PC-3 (cell line): Measurements from ENCODE around the gene KATNA1. TPM values are rescaled to one million over a fixed set of nuclear protein-coding genes. Genes with fewer than 3 reads are reported as not detected.
"Not testable (repeated sequence)": the region's sequence is repeated elsewhere in the genome, so short reads cannot be mapped to it uniquely, and the experiment has no call there.

Source experiments
- ATAC-seq: fragments of 200-7000 bp; cut with Tn5 transposase; 2 replicates; pipeline ENCODE4 v1.9.1; 2020; ENCODE audit warnings: mild to moderate bottlenecking, moderate library complexity
- BruUV-seq: library from RNA; stranded (reverse); fragments of 400-500 nt; replicated peaks from 2 replicates; lab custom pipeline; 2021; lab: Mats Ljungman, UMichigan
- CTCF ChIA-PET: fragments of 300-600 bp; sonication (Branson Sonifier 250); formaldehyde crosslinking; loops from one replicate; lab custom pipeline; 2022; ENCODE audit warnings: antibody characterized with exemption; lab: Charles Lee
- POLR2A ChIA-PET: fragments of 300-600 bp; sonication (Branson Sonifier 250); formaldehyde crosslinking; loops from one replicate; lab custom pipeline; 2022; ENCODE audit warnings: antibody characterized with exemption; ENCODE audit not compliant: unreplicated experiment; lab: Charles Lee
- DNase-seq: peaks from one replicate; pipeline ENCODE4 v3.0.0-alpha.2; 2015
- H2AFZ ChIP-seq: fragments of 300-600 bp; sonication (generic); 2 replicates; pipeline ENCODE4 v1.6.0; 2016; ENCODE audit warnings: antibody characterized with exemption, low read length
- H3F3A ChIP-seq: fragments of 300-600 bp; sonication (generic); one replicate; pipeline ENCODE4 v1.6.0; 2017; ENCODE audit warnings: antibody characterized with exemption, low read length, control low read depth, mild to moderate bottlenecking; ENCODE audit not compliant: unreplicated experiment
- H3K27ac ChIP-seq: fragments of 300-600 bp; sonication (generic); 2 replicates; pipeline ENCODE4 v1.5.1; 2016; ENCODE audit warnings: mild to moderate bottlenecking, low read length
- H3K27me3 ChIP-seq: fragments of 300-600 bp; sonication (generic); 2 replicates; pipeline ENCODE4 v1.6.1; 2016; ENCODE audit warnings: low read length, mixed read lengths
- H3K36me3 ChIP-seq: fragments of 300-600 bp; sonication (generic); 2 replicates; pipeline ENCODE4 v1.6.1; 2016; ENCODE audit warnings: low read depth, mixed run types, low read length, mixed read lengths
- H3K4me1 ChIP-seq: fragments of 300-600 bp; sonication (generic); 2 replicates; pipeline ENCODE4 v1.5.1; 2016; ENCODE audit warnings: low read length; ENCODE audit not compliant: insufficient read depth
- H3K4me2 ChIP-seq: fragments of 300-600 bp; sonication (generic); 2 replicates; pipeline ENCODE4 v1.6.0; 2016; ENCODE audit warnings: low read length
- H3K4me3 ChIP-seq: fragments of 300-600 bp; sonication (generic); 2 replicates; pipeline ENCODE4 v1.5.1; 2016; ENCODE audit warnings: mild to moderate bottlenecking, low read length, mixed read lengths
- H3K79me2 ChIP-seq: fragments of 300-600 bp; sonication (generic); 2 replicates; pipeline ENCODE4 v1.6.1; 2017; ENCODE audit warnings: low read length, mixed read lengths
- H3K9ac ChIP-seq: fragments of 300-600 bp; sonication (generic); 2 replicates; pipeline ENCODE4 v1.6.0; 2016; ENCODE audit warnings: mild to moderate bottlenecking, low read length
- H3K9me2 ChIP-seq: fragments of 300-600 bp; sonication (generic); replicated peaks from 2 replicates; pipeline ENCODE4 v1.6.1; 2016; ENCODE audit warnings: mixed run types, low read length, mixed read lengths
- H3K9me3 ChIP-seq: fragments of 300-600 bp; sonication (generic); 2 replicates; pipeline ENCODE4 v1.6.1; 2016; ENCODE audit warnings: low read length, mixed read lengths
- H4K20me1 ChIP-seq: fragments of 300-600 bp; sonication (generic); 2 replicates; pipeline ENCODE4 v1.6.1; 2016; ENCODE audit warnings: low read length, mixed read lengths
- EZH2 ChIP-seq: fragments of 300-600 bp; sonication (generic); IDR thresholded peaks from one replicate; pipeline ENCODE4 v1.6.1; 2017; ENCODE audit warnings: antibody characterized with exemption, mild to moderate bottlenecking, low read length; ENCODE audit not compliant: unreplicated experiment
- EZH2phosphoT487 ChIP-seq: fragments of 300-600 bp; sonication (generic); IDR thresholded peaks from 2 replicates; pipeline ENCODE4 v1.6.1; 2018; ENCODE audit warnings: mild to moderate bottlenecking, antibody characterized with exemption, low read length, borderline replicate concordance
- intact Hi-C: fragments of 100-400 bp; cut with micrococcal nuclease; formaldehyde crosslinking; loops from 2 replicates; pipeline ENCODE4 v1.9.0; 2023
- total RNA-seq: library from RNA; depleted of rRNA; stranded (reverse); fragments of >200 nt; gene quantifications from 2 replicates; pipeline ENCODE4 v1.2.3, GENCODE V29; 2014
- TF ChIP-seq, protein P1 (sequence below): fragments of 300-600 bp; sonication (generic); conservative IDR thresholded peaks from 2 replicates; pipeline ENCODE4 v1.5.1; 2017; ENCODE audit warnings: antibody characterized with exemption, low read depth, mild to moderate bottlenecking, low read length

KATNA1 gene
- total RNA-seq, 1 experiment from 2014 or later, result 18.1 TPM

DNA sequence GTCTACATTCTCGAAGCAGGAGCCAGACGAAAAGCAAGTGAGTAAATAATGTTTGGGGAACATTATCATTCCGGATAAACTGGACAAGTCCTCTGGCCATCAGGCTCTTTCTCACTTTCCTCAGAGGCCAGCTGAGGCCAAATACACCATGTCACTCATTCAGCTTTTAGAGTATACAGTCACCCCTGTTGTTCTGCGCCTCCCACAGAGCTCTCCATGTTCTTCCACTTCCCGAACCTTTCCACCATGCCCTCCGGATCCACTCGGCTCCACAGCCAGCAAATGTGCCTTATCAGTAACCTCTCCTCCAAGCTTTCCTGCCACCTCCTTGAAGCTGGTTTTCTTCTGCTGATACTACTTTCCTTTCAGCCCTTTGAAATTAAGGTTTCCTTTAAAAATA is 37.7 kb upstream of the KATNA1 start:
- Histone ChIP-seq H3K4me1 (no peaks in the 10 kb centered on the region), H3K4me3 (no peak overlapping the region), H3F3A (no peaks in the 10 kb centered on the region), H3K27ac (no peak overlapping the region), H3K27me3 (no peaks in the 10 kb centered on the region), H4K20me1 (no peaks in the 10 kb centered on the region), H3K4me2 (no peak overlapping the region), H3K9me3 (no peaks in the 10 kb centered on the region), H3K9me2 (no peaks in the 10 kb centered on the region), H3K36me3 (peaks cover 6% of the 10 kb centered on the region), H2AFZ (no peak overlapping the region), H3K9ac (no peak overlapping the region), H3K79me2 (0 out of 2 replicates have a peak, but pooled peaks cover 8% of the 10 kb centered on the region)
- ATAC-seq (no peak), DNase-seq (no peak)
- POLR2A ChIA-PET, result no interaction called here
- no peak for TF ChIP-seq EZH2phosphoT487
- no peak for TF ChIP-seq EZH2
- TF ChIP-seq, protein P1, sequence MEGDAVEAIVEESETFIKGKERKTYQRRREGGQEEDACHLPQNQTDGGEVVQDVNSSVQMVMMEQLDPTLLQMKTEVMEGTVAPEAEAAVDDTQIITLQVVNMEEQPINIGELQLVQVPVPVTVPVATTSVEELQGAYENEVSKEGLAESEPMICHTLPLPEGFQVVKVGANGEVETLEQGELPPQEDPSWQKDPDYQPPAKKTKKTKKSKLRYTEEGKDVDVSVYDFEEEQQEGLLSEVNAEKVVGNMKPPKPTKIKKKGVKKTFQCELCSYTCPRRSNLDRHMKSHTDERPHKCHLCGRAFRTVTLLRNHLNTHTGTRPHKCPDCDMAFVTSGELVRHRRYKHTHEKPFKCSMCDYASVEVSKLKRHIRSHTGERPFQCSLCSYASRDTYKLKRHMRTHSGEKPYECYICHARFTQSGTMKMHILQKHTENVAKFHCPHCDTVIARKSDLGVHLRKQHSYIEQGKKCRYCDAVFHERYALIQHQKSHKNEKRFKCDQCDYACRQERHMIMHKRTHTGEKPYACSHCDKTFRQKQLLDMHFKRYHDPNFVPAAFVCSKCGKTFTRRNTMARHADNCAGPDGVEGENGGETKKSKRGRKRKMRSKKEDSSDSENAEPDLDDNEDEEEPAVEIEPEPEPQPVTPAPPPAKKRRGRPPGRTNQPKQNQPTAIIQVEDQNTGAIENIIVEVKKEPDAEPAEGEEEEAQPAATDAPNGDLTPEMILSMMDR, result no peak
- CTCF ChIA-PET, result no interaction called here
- BruUV-seq, result no TSS peak
- intact Hi-C loops, result no loop called here

DNA sequence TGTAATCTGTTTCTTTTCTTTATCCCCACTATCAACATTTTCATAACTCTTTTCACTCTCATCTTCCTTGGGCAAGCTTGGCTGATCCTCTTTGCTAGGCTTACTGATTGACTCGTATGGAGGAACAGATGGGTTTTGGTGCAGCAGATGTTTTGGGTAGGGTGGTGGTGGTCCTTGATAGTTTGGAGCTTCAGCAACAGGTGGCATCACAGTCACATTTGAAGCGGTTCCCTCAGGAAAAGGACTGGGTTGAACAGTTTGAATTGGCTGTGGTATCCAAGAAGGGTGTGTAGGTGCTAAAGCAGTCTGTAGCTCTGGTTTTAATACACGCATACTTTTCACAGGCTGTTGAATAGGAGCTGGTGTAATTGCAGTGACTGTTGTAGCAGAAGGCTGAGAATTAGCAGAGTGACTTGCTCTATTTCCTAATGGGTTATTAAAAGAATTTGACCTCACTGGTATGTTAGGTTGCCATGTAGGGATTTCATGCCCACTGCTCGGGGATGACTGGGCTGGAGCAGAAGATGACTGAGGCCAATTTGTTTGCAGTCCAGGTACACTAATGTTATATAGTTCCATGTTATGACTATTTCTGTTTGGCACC is 34.8 kb upstream of the KATNA1 start:
- no peaks in the 10 kb centered on the region for H4K20me1 ChIP-seq
- BruUV-seq, result no TSS peak
- CTCF ChIA-PET, result no interaction called here

DNA sequence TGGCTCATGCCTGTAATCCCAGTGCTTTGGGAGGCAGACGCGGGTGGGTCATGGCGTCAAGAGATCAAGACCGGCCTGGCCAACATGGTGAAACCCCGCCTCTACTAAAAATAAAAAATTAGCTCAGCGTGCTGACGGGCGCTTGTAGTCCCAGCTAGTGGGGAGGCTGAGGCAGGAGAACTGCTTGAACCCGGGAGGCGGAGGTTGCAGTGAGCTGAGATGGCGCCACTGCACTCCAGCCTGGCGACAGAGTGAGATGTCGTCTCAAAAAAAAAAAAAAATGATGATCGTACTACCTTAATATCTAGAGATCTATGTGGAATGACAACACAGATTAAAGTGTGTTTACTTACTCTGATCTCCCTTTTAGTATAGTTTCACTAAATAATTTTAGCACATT is 33.3 kb upstream of the KATNA1 start:
- H3F3A ChIP-seq, BruUV-seq, DNase-seq, H3K9ac ChIP-seq, H3K9me2 ChIP-seq, H3K4me2 ChIP-seq, H2AFZ ChIP-seq, H3K4me3 ChIP-seq, H4K20me1 ChIP-seq, H3K4me1 ChIP-seq, H3K27me3 ChIP-seq, intact Hi-C loops, H3K79me2 ChIP-seq, CTCF ChIA-PET, H3K27ac ChIP-seq, POLR2A ChIA-PET, ATAC-seq, H3K36me3 ChIP-seq, H3K9me3 ChIP-seq: not testable (repeated sequence)

More for the DNA sequence above, 34.8 kb upstream of the KATNA1 start:
- Histone ChIP-seq H3F3A (no peaks in the 10 kb centered on the region), H3K27me3 (no peaks in the 10 kb centered on the region), H3K4me2 (no peak overlapping the region), H3K27ac (no peak overlapping the region), H3K9me2 (no peaks in the 10 kb centered on the region), H3K79me2 (0 out of 2 replicates have a peak, but pooled peaks cover 4% of the 10 kb centered on the region), H2AFZ (no peak overlapping the region), H3K4me1 (no peaks in the 10 kb centered on the region), H3K9me3 (no peaks in the 10 kb centered on the region), H3K36me3 (peaks cover 9% of the 10 kb centered on the region; the same call in 1 of the 2 replicates), H3K4me3 (no peak overlapping the region), H3K9ac (no peak overlapping the region)
- POLR2A ChIA-PET, result no interaction called here
- TF ChIP-seq, protein P1, result no peak
- no peak for TF ChIP-seq EZH2phosphoT487
- TF ChIP-seq EZH2, result no peak
- ATAC-seq, result no peak
- intact Hi-C loops, result no loop called here
- DNase-seq, result no peak
